GDM1 (cell line): Measurements from ENCODE around the gene PCSK5.

Experiments used
- DNase-seq: peaks from one replicate; lab custom pipeline; 2025; lab: John Stamatoyannopoulos, UW

Gene PCSK5

GRCh38 chr9:76191493-76191892 is 301.0 kb downstream of the PCSK5 start:
- no peak for DNase-seq

- DNase-seq: no peak
Observed at GRCh38 chr9:76192013-76192412, 301.5 kb downstream of the PCSK5 start.

- no peak for DNase-seq
Observed at GRCh38 chr9:76194896-76195295, 304.4 kb downstream of the PCSK5 start.

- DNase-seq: no peak
Observed at GRCh38 chr9:76198336-76198735, 307.9 kb downstream of the PCSK5 start.

- DNase-seq: no peak
Observed at GRCh38 chr9:76200315-76200714, 309.8 kb downstream of the PCSK5 start.

GRCh38 chr9:76200745-76201144 is 310.3 kb downstream of the PCSK5 start:
- DNase-seq: no peak

- DNase-seq: no peak
Observed at GRCh38 chr9:76203373-76203772, 312.9 kb downstream of the PCSK5 start.

GRCh38 chr9:76206821-76207220 is 316.3 kb downstream of the PCSK5 start:
- no peak for DNase-seq

GRCh38 chr9:76213751-76214150 is 323.3 kb downstream of the PCSK5 start:
- no peak for DNase-seq

GRCh38 chr9:76215066-76215465 is 324.6 kb downstream of the PCSK5 start:
- no peak for DNase-seq

- DNase-seq: no peak
Observed at GRCh38 chr9:76216161-76216649, 325.7 kb downstream of the PCSK5 start.

GRCh38 chr9:76218117-76218885 is 327.8 kb downstream of the PCSK5 start:
- DNase-seq: no peak

GRCh38 chr9:76218886-76219445 is 328.5 kb downstream of the PCSK5 start:
- DNase-seq: no peak

GRCh38 chr9:76219560-76220151 is 329.2 kb downstream of the PCSK5 start:
- no peak for DNase-seq

GRCh38 chr9:76221423-76221822 is 330.9 kb downstream of the PCSK5 start:
- DNase-seq: no peak

GRCh38 chr9:76223749-76224340 is 333.4 kb downstream of the PCSK5 start:
- DNase-seq: no peak

- DNase-seq: no peak
Observed at GRCh38 chr9:76227156-76227555, 336.7 kb downstream of the PCSK5 start.

GRCh38 chr9:76231001-76231400 is 340.5 kb downstream of the PCSK5 start:
- no peak for DNase-seq

- DNase-seq: no peak
Observed at GRCh38 chr9:76232861-76233489, 342.5 kb downstream of the PCSK5 start.

- DNase-seq: no peak
Observed at GRCh38 chr9:76240578-76240977, 350.1 kb downstream of the PCSK5 start.

GRCh38 chr9:76245518-76245917 is 355.0 kb downstream of the PCSK5 start:
- no peak for DNase-seq

GRCh38 chr9:76246680-76247079 is 356.2 kb downstream of the PCSK5 start:
- DNase-seq: no peak
